GM12878 (cell line): ENCODE data around the gene MUC5B. TPM values are rescaled to one million over a fixed set of nuclear protein-coding genes. Genes with fewer than 3 reads are reported as not detected.

Source experiments
- BRCA1 ChIP-seq: IDR thresholded peaks from 2 replicates; pipeline ENCODE4 v1.6.1; 2011; ENCODE audit warnings: low read depth, low read length, improper control_type of control experiment
- ETV6 ChIP-seq, 2 experiments: fragments of 450-650 bp in 1 of 2; IDR thresholded peaks in 1 of 2; conservative IDR thresholded peaks in 1 of 2; 2 replicates each; pipeline ENCODE4 v1.6.1; 2014; ENCODE audit warnings: antibody characterized with exemption in 1 of 2, borderline replicate concordance in 1 of 2, low read depth in 1 of 2, mild to moderate bottlenecking in 1 of 2, moderate library complexity in 1 of 2
- FOS ChIP-seq: IDR thresholded peaks from 3 replicates; pipeline ENCODE4 v1.6.1; 2011; ENCODE audit warnings: borderline replicate concordance; ENCODE audit not compliant: insufficient read length; ENCODE audit errors: extremely low read depth
- MXI1 ChIP-seq: fragments of 150-350 bp; IDR thresholded peaks from 2 replicates; pipeline ENCODE4 v1.6.1; 2011; ENCODE audit warnings: low read depth, mild to moderate bottlenecking, inconsistent platforms, low read length, improper control_type of control experiment
- PRDM15 ChIP-seq: fragments of 450-650 bp; formaldehyde crosslinking; IDR thresholded peaks from 2 replicates; pipeline ENCODE4 v1.4.0; 2020; ENCODE audit warnings: mild to moderate bottlenecking, moderate library complexity
- RELB ChIP-seq: fragments of 450-650 bp; IDR thresholded peaks from 2 replicates; pipeline ENCODE4 v1.6.1; 2017; ENCODE audit warnings: low read depth, mild to moderate bottlenecking, moderate library complexity
- SP1 ChIP-seq: IDR thresholded peaks from one replicate; pipeline ENCODE4 v1.6.1; 2011; ENCODE audit warnings: low read depth, low read length
- SREBF1 ChIP-seq: IDR thresholded peaks from 2 replicates; pipeline ENCODE4 v1.6.1; 2012; ENCODE audit warnings: mild to moderate bottlenecking, low read length
- TBL1XR1 ChIP-seq: IDR thresholded peaks from 2 replicates; pipeline ENCODE4 v1.6.1; 2012; ENCODE audit warnings: low read depth, low read length, improper control_type of control experiment
- WRNIP1 ChIP-seq: IDR thresholded peaks from 2 replicates; pipeline ENCODE4 v1.6.1; 2011; ENCODE audit warnings: low read depth, low read length, improper control_type of control experiment, borderline replicate concordance
- polyA plus RNA-seq, 11 experiments: library from polyadenylated mRNA; depleted of rRNA in 4 of 11; unstranded in 6 of 11; stranded (reverse) in 5 of 11; fragments of >200 nt; fragmentation: Nextera tagmentation in 4 of 11; fragmentation: Illumina TruSeq in 1 of 11; extraction: Ambion mirVana in 4 of 11; extraction: Trizol in 1 of 11; gene quantifications; 1 replicate in 1 of 11; 2 replicates in 10 of 11; pipeline versions ENCODE4 v1.2.1 to v1.2.3, GENCODE V29; 2011 to 2016; ENCODE audit warnings: inconsistent platforms in 2 of 11, missing spikeins in 2 of 11, low read depth in 1 of 11
- total RNA-seq, 4 experiments: library from RNA; depleted of rRNA in 3 of 4; stranded (reverse); fragments of >200 nt in 3 of 4; fragmentation: Illumina TruSeq in 1 of 4; extraction: Trizol in 1 of 4; gene quantifications; 2 replicates each; pipeline versions ENCODE4 v1.2.1 to v1.2.3, GENCODE V29; 2013 to 2021

Gene MUC5B
- total and polyA plus RNA-seq, 10 of the 15 experiments (the other 5 are each of a cell fraction or from before 2014, with no cell fraction given): 1.5 TPM; not detected in 9

GRCh38 chr11:1271927-1272326 is 49.1 kb downstream of the MUC5B start (continued):
- no peak for TF ChIP-seq ETV6 (conservative IDR thresholded peaks at IDR 0.05 in 1 of 2, IDR thresholded peaks at IDR 0.05 in 1 of 2; ENCODE audit: borderline replicate concordance in 1 of 2, low read depth in 1 of 2)
- TF ChIP-seq SP1: no peak
- TF ChIP-seq FOS: no peak
- TF ChIP-seq PRDM15 (CRISPR knock-in tag): no peak
- no peak for TF ChIP-seq WRNIP1
- no peak for TF ChIP-seq RELB
- no peak for TF ChIP-seq MXI1
- no peak for TF ChIP-seq SREBF1
- no peak for TF ChIP-seq TBL1XR1
- no peak for TF ChIP-seq BRCA1
- TF ChIP-seq, all 136 proteins: peak for 0
